ENCODE data around the gene CD200.
"Not testable (repeated sequence)": the region's sequence is repeated elsewhere in the genome, so short reads cannot be mapped to it uniquely, and the experiment has no call there.

DNA sequence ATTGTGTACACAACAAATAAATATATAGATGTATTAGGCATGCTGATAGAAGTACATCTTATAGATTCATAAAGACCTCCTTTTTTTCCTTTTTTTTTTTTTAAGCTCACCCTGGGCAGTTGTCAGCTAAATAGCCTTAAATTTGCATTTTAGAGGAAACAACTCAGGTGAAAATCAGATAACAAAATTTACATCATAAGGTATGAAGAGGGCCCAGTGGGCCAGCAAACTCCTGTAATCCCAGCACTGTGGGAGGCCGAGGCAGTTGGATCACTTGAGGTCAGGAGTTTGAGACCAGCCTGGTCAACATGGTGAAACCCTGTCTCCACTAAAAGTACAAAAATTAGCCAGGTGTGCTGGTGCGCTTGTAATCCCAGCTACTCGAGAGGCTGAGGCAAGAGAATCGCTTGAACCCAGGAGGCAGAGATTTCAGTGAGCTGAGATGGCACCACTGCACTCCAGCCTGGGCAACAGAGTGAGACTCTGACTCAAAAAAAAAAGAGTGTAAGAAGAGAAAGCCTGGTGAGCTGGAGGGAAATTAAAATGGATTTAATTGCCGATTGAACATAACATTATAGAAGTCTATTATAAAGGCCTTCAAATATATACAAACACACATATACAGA, 72.1 kb downstream of the CD200 start:
- TF ChIP-seq, protein P1, sequence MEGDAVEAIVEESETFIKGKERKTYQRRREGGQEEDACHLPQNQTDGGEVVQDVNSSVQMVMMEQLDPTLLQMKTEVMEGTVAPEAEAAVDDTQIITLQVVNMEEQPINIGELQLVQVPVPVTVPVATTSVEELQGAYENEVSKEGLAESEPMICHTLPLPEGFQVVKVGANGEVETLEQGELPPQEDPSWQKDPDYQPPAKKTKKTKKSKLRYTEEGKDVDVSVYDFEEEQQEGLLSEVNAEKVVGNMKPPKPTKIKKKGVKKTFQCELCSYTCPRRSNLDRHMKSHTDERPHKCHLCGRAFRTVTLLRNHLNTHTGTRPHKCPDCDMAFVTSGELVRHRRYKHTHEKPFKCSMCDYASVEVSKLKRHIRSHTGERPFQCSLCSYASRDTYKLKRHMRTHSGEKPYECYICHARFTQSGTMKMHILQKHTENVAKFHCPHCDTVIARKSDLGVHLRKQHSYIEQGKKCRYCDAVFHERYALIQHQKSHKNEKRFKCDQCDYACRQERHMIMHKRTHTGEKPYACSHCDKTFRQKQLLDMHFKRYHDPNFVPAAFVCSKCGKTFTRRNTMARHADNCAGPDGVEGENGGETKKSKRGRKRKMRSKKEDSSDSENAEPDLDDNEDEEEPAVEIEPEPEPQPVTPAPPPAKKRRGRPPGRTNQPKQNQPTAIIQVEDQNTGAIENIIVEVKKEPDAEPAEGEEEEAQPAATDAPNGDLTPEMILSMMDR (conservative IDR thresholded peaks at IDR 0.05; ENCODE audit: low read length) = not testable (repeated sequence)
- TF ChIP-seq EZH2phosphoT487 (IDR thresholded peaks at IDR 0.05; ENCODE audit: borderline replicate concordance) = not testable (repeated sequence)

Measured in Loucy (cell line).